HG03175 (cell line): ENCODE data around the gene USP7.

Experiments used
- ATAC-seq: cut with Tn5 transposase; IDR thresholded peaks from one replicate; pipeline ENCODE4 v1.9.1; 2021; ENCODE audit warnings: mild to moderate bottlenecking, moderate library complexity; ENCODE audit not compliant: unreplicated experiment

USP7 gene

DNA sequence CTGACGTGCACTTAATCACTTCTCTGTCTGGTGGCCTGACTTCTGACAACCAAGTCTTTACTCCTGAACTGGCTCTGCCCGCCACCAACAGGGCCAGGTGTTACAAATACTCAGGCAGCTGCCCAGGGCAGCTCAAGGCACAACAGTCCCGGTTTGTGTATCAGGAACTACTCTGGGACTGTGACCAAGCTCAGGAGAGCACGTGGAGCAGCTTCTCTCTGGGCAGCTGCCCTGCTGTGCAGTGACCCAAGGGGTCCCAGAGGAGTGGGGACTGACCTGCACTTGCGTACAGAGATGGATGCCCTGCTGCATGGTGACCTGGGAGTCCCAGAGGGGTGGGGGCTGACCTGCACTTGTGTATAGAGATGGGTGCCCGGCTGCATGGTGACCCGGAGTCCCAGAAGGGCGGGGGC lies 59.7 kb downstream of the USP7 start:
- ATAC-seq, result no peak

DNA sequence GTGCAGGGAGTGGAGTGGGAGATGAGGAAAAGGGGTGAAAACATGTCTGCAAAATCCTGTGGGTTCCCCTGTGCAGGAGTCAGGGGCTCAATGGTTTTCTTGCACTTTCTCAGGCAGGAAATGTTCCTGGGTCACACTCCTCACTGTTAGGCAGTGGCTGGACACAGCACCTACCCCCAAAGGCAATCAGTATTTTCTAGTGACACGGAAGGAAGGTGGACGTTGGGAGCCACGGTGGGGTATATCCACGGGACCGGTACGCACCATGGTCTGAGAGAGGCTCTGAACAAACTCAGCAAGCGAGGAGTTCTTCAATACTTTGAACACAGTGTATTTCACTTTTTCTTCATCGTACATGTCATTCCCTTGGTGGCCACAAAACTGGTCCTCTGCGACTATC lies 60.7 kb downstream of the USP7 start:
- no peak for ATAC-seq

DNA sequence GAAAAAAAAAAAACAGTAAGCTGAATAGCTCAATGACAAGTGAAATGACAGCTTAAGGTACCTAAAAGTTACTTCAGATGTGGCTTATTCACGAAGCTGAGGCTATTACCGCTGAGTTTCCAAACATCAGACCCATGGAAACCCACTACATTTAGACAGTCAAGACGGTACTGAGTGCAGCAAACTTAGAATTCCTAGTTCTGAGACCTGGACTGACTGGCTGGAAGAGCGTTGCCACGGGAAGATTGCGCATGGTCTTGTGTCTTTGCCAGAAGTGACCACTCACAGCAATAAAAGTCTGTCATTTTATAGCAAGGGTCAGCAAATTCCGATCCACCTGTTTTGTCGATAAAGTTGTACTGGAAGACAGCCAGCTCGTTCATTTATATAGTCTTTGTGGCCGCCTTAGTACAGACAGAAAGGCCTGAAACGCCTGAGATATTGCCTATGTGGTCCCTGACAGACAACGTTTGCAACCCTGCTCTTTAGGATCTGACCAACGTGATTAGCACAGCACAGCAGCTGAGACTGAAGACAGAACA lies 62.3 kb downstream of the USP7 start:
- ATAC-seq, result no peak

- no peak for ATAC-seq
Observed at GRCh38 chr16:8900343-8900742, 63.4 kb downstream of the USP7 start.

GRCh38 chr16:8899709-8900317 lies 63.9 kb downstream of the USP7 start:
- no peak for ATAC-seq

DNA sequence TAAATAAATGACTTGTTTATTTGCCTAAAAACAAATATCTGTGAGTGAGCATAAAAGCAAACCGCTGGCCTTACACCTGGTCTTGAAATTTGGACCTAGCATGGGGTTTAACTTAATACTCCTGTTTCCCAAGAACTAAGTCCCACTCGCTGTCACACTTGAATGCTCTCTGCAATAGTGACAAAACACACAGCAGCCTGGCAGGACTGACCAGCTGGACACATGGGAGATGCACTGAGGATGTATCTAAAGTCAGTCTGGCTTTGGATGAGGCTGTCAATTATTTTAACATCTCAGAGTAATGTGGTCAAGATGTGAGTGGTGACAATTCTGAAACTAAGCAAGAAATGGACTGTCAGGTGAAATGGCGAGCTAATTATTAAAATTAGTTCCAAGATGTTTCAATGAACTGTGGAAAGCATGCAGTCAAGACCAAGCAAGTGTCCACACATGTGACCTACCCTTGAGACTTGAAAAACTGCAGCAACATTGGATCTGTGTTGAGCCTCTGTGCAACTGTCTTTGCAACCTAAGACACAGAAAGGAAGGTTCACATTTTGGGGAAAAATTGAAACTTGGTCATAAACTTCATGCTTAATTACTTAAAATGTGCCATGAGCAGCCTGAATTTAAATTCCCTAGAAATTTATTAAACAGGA lies 64.9 kb downstream of the USP7 start:
- no peak for ATAC-seq

GRCh38 chr16:8894736-8895334 lies 68.9 kb downstream of the USP7 start:
- no peak for ATAC-seq

DNA sequence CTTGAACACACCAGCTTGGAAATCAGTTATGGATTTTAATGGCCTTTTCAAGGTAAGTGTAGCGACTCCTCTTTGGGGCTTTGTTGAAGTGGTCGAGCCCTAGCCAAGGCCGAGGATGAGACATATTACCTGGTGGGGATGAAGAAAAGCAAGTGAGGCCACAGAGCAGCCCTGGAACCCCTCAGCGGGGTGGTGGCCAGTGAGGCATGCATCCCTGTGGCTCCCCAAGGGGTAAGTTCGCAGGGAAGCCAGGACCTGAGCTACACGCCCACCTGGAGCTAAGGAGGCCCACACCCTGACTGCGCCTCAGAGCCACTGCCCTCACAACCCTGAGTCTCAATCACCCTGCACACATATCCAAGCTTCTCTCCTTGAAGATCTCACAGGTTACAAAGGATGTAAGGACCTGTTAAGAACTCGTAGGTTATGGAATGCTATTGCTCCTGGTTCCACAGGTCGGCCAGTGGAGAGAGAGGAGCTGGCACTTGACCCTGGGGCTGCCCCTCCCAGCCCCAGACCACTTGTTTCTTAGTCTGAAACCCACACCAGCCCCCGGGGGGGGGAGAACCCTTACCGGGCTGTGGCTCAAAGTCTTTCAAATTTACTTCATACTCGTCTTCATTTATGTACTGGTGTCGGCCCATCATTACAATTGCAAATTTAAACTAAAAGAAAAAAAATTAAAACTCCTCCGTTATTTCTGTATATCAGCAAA lies 69.6 kb downstream of the USP7 start:
- ATAC-seq, result no peak

GRCh38 chr16:8893426-8893825 lies 70.3 kb downstream of the USP7 start:
- no peak for ATAC-seq

- ATAC-seq, result peak; percentile 15
Observed at GRCh38 chr16:8892101-8892575, 71.6 kb downstream of the USP7 start.

DNA sequence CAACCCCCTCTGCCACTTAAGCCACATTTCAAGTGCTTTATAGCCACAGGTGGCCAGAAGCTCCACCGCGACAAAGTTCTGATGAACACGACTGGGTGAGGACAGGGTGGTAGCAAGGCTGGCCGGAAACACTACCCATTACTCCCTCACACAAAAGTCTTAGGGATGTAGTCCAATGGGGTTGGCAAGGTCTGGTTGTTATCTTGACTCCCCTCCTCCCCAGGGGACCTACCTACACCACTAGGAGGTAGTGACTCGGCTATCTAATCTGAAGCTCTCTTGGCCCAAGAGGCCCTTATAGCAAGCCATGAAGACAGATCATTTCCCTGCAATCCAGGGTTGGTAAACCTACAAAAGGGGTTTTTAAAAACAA lies 73.2 kb downstream of the USP7 start:
- no peak for ATAC-seq

DNA sequence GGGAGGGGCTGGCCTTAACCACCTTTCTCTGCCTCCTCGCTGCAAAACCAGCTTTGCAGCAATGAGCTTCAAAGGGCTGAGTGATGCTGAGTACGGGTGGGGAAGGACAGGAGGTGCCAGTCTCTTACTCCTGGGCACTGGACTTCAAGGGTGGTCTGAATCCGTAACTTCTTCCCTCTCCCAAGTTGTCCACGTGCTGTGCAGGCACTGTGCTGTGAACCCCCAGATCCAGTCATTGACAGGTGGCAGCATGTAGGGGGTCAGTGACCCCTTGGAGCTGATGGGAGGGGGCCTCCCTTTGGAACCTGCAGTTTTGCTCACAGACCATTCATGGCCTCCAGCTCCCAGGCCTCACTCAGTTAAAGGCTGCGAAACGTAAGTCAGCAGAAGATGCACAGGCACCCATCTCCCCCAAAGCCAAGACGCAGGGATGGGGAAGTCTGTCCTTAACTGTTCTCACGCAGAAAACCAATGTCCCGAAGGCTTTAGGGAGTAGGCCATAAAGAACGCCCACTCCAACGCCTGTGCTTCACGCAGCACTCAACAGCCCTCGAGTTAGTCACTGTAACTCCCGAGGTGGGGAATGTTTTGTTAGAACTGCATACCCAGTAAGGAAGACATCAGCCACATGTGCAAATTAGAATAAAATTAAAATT lies 73.7 kb downstream of the USP7 start:
- no peak for ATAC-seq

- ATAC-seq, result no peak
Observed at GRCh38 chr16:8888951-8889892, 74.5 kb downstream of the USP7 start.

DNA sequence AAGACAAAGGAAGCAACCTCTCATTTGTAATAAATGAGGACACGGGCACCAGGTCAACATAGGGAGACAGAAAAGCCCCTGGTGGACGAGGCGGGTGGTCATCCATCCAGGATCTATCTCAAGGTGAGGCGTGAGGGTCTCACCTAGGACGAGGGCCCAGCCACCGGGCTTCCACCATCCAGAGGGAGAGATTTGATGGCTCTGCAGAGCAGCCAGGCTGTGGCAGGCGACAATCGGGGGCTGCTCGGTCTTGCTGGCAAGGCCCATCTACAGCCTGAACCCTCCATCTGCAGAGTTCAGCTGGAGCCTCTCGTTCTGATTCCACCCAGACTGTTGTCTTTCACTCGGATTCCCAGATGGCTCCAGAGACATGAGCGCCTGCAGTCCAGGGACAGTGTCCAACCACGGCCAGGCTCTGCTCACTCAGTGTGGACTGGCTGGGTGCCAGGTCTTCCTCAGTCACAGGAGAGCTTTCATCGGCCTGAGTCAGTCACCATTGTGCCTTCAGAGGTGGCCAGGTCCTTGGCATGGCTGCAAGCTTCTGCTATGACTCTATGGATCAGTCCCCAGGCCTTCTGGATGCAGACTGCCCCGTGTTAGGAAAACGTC lies 75.7 kb downstream of the USP7 start:
- ATAC-seq, result no peak

DNA sequence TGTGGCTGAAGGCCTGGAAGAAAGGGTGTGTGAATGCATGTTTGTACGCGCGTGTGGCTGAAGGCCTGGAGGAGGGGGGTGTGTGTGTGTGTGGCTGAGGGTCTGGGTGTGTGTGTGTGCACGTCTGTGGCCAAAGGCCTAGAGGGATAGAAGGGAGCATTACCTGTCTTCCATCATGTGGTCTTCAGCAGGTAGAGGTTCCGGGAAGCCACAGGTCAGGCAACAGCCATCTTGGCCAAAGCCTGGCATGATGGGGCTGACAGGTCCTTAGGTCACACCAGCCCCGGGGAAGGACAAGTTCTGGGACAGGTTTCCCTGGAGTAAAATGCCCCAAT lies 76.3 kb downstream of the USP7 start:
- no peak for ATAC-seq

GRCh38 chr16:8886593-8887430 lies 76.9 kb downstream of the USP7 start:
- no peak for ATAC-seq

DNA sequence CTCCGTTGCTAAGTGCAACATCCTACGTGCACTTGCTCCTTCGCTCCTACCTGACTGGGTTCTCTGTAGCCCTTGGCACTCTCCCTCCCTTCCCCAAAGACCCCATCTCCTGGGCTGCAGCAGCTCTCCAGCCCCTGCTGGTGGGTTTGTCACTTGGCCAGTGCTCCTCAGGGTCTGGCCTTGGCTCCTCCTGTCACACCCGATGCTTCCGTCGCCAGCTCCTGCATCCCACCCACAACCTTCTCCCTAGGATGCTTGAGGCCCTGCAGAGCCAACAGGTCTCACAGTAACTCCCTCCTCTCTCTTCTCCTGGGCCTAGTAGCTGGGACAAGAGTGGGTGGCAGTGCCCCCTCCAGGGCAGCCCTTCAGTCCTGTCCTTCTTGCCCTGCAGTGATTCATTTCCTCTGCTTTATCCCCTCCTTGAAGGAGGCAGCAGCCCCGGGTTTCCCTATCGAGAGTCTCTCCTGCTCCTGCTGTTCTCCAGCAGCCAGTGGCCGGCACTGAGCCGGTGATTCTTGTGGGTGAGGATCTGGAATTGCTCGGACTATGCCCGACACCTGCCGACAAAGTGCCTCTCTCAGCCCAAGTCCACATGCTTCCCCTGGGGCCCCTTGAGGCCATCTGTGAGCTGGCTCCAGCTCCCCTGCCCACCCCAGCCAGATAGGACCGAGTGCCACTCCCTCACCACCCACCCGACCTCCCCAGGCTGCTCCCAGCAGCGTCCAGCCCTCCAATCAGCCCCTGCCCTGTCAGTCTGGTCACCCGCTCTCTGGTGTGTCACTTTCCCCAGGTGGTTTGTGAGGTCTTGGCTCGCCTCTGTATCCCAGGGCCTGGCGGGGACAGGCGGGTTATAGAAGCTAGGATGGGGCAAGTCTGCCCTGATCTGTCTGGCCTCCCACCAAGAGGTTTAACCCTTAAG lies 77.8 kb downstream of the USP7 start:
- ATAC-seq, result no peak
